ENCODE measurements around the gene PVALB. TPM values are rescaled to one million over a fixed set of nuclear protein-coding genes. Genes with fewer than 3 reads are reported as not detected.

PVALB gene
- total RNA-seq, 1 donor from 2014 or later: not detected

- Histone ChIP-seq H3K27me3 (ENCODE audit: low read depth) (peaks cover 73% of the 10 kb centered on the region), H3K36me3 (no peaks in the 10 kb centered on the region), H3K9me3 (replicated peaks) (no peaks in the 10 kb centered on the region), H3K27ac (replicated peaks) (no peak overlapping the region), H3K4me1 (no peaks in the 10 kb centered on the region), H3K4me3 (no peak overlapping the region)
- TF ChIP-seq CTCF (IDR thresholded peaks at IDR 0.05; ENCODE audit: borderline replicate concordance): no peak
- intact Hi-C loops (cut with micrococcal nuclease): no loop called here
- no peak for DNase-seq
These were observed 21.2 kb downstream of the PVALB start for GRCh38 chr22:36795633-36796032.

GRCh38 chr22:36790648-36791047, 26.2 kb downstream of the PVALB start:
- no peak overlapping the region for H3K4me3 ChIP-seq
- no peaks in the 10 kb centered on the region for H3K4me1 ChIP-seq
- no peaks in the 10 kb centered on the region for H3K9me3 ChIP-seq (replicated peaks)
- no peaks in the 10 kb centered on the region for H3K36me3 ChIP-seq
- no peak for TF ChIP-seq CTCF (IDR thresholded peaks at IDR 0.05; ENCODE audit: borderline replicate concordance)
- H3K27ac ChIP-seq (replicated peaks): no peak overlapping the region
- DNase-seq: no peak
- intact Hi-C loops (cut with micrococcal nuclease): no loop called here
- peaks cover 94% of the 10 kb centered on the region for H3K27me3 ChIP-seq (ENCODE audit: low read depth)

- intact Hi-C loops (cut with micrococcal nuclease): no loop called here
- Histone ChIP-seq H3K9me3 (replicated peaks) (no peaks in the 10 kb centered on the region), H3K4me1 (peaks cover under 1% of the 10 kb centered on the region), H3K4me3 (no peak overlapping the region), H3K27ac (replicated peaks) (no peak overlapping the region), H3K36me3 (no peaks in the 10 kb centered on the region), H3K27me3 (ENCODE audit: low read depth) (peaks cover 96% of the 10 kb centered on the region)
- no peak for DNase-seq
- no peak for TF ChIP-seq CTCF (IDR thresholded peaks at IDR 0.05; ENCODE audit: borderline replicate concordance)
These were observed 29.4 kb downstream of the PVALB start for GRCh38 chr22:36787204-36787988.

- TF ChIP-seq CTCF (IDR thresholded peaks at IDR 0.05; ENCODE audit: borderline replicate concordance): no peak
These were observed 33.1 kb downstream of the PVALB start for GRCh38 chr22:36783743-36784142.

GRCh38 chr22:36781656-36782627, 34.9 kb downstream of the PVALB start:
- peaks cover 46% of the 10 kb centered on the region for H3K27me3 ChIP-seq (ENCODE audit: low read depth)
- no peaks in the 10 kb centered on the region for H3K9me3 ChIP-seq (replicated peaks)
- peaks cover 9% of the 10 kb centered on the region for H3K4me1 ChIP-seq
- intact Hi-C loops (cut with micrococcal nuclease): no loop called here
- peak overlapping the region; percentile 6 for H3K27ac ChIP-seq (replicated peaks)
- H3K4me3 ChIP-seq: no peak overlapping the region
- no peaks in the 10 kb centered on the region for H3K36me3 ChIP-seq
- peak; percentile 65 for DNase-seq
- TF ChIP-seq CTCF (IDR thresholded peaks at IDR 0.05; ENCODE audit: borderline replicate concordance): peak; percentile 97

More at GRCh38 chr22:36783743-36784142, 33.1 kb downstream of the PVALB start:
- H3K36me3 ChIP-seq: no peaks in the 10 kb centered on the region
- DNase-seq: no peak
- no peak overlapping the region for H3K4me3 ChIP-seq
- H3K4me1 ChIP-seq: peaks cover 9% of the 10 kb centered on the region
- H3K27me3 ChIP-seq (ENCODE audit: low read depth): peaks cover 60% of the 10 kb centered on the region
- no peak overlapping the region for H3K27ac ChIP-seq (replicated peaks)
- no peaks in the 10 kb centered on the region for H3K9me3 ChIP-seq (replicated peaks)
- intact Hi-C loops (cut with micrococcal nuclease): no loop called here
